GM12878 (cell line): ENCODE results near the gene COL24A1. TPM values are rescaled to one million over a fixed set of nuclear protein-coding genes. Genes with fewer than 3 reads are reported as not detected.

Source experiments
- ATAC-seq: fragments of 200-7000 bp; cut with Tn5 transposase; 3 replicates; pipeline ENCODE4 v1.9.1; 2020; ENCODE audit warnings: mild to moderate bottlenecking, moderate library complexity
- BruUV-seq: library from RNA; stranded (reverse); fragments of 400-500 nt; replicated peaks from 2 replicates; lab custom pipeline; 2021; lab: Mats Ljungman, UMichigan
- CTCF ChIA-PET: fragments of 300-600 bp; sonication (Branson Sonifier 250); formaldehyde crosslinking; extraction: SDS; loops from one replicate; lab custom pipeline; 2021; ENCODE audit warnings: inconsistent platforms; lab: Yijun Ruan, JAX
- POLR2A ChIA-PET: fragments of 350-600 bp; formaldehyde crosslinking; extraction: SDS; loops from one replicate; lab custom pipeline; 2021; ENCODE audit warnings: inconsistent platforms; lab: Charles Lee
- RAD21 ChIA-PET: fragments of 300-600 bp; sonication (Branson Sonifier 250); formaldehyde crosslinking; loops from one replicate; lab custom pipeline; 2023; ENCODE audit warnings: antibody characterized with exemption; ENCODE audit not compliant: unreplicated experiment; lab: Charles Lee
- SMC1A ChIA-PET: fragments of 300-600 bp; sonication (Branson Sonifier 250); formaldehyde crosslinking; loops from one replicate; lab custom pipeline; 2023; ENCODE audit not compliant: unreplicated experiment, uncharacterized antibody; lab: Charles Lee
- DNase-seq: peaks from one replicate; pipeline ENCODE4 v3.0.0-alpha.2; 2011; ENCODE audit warnings: low read depth, low spot score
- FAIRE-seq: peaks from 3 replicates; lab custom pipeline; 2011; peaks lifted over from hg19 to GRCh38; lab: Jason Lieb, UNC
- H2AFZ ChIP-seq: 2 replicates; pipeline ENCODE4 v1.6.0; 2011; ENCODE audit warnings: low read depth, low read length, control low read depth; ENCODE audit not compliant: control insufficient read depth
- H3K27ac ChIP-seq: 2 replicates; pipeline ENCODE4 v1.5.1; 2011; ENCODE audit warnings: control low read depth; ENCODE audit not compliant: control insufficient read depth, insufficient read depth
- H3K27me3 ChIP-seq, 2 experiments: replicated peaks in 1 of 2; 2 replicates each; pipeline versions ENCODE4 v1.6.0 to v1.6.1; 2011; ENCODE audit warnings: low read length in 1 of 2; ENCODE audit not compliant: control insufficient read depth in 2 of 2, insufficient read depth in 2 of 2
- H3K36me3 ChIP-seq, 2 experiments: 2 replicates each; pipeline ENCODE4 v1.5.1; 2011; ENCODE audit warnings: low read length in 1 of 2; ENCODE audit not compliant: control insufficient read depth in 2 of 2, insufficient read depth in 2 of 2
- H3K4me1 ChIP-seq: 2 replicates; pipeline ENCODE4 v1.6.1; 2011; ENCODE audit warnings: mild to moderate bottlenecking, low read length, moderate library complexity, mixed read lengths; ENCODE audit not compliant: control insufficient read depth, insufficient read depth
- H3K4me2 ChIP-seq: 2 replicates; pipeline ENCODE4 v1.6.0; 2011; ENCODE audit warnings: control low read depth; ENCODE audit not compliant: control insufficient read depth, insufficient read depth
- H3K4me3 ChIP-seq: fragments of 200-600 bp; sonication (generic); 2 replicates; pipeline ENCODE4 v1.5.1; 2016
- H3K79me2 ChIP-seq: 2 replicates; pipeline ENCODE4 v1.6.0; 2011; ENCODE audit warnings: low read length; ENCODE audit not compliant: control insufficient read depth, insufficient read depth
- H3K9ac ChIP-seq: 2 replicates; pipeline ENCODE4 v1.8.0; 2011; ENCODE audit warnings: low read length, control low read depth, mixed read lengths; ENCODE audit not compliant: control insufficient read depth, insufficient read depth
- H3K9me3 ChIP-seq: replicated peaks from 3 replicates; pipeline ENCODE4 v1.5.1; 2011; ENCODE audit warnings: mild to moderate bottlenecking, low read length; ENCODE audit not compliant: control insufficient read depth, insufficient read depth
- H4K20me1 ChIP-seq: 2 replicates; pipeline ENCODE4 v1.6.0; 2011; ENCODE audit not compliant: control insufficient read depth, insufficient read depth
- JUNB ChIP-seq: IDR thresholded peaks from 2 replicates; pipeline ENCODE4 v1.6.1; 2016; ENCODE audit warnings: antibody characterized with exemption, mild to moderate bottlenecking
- RUNX3 ChIP-seq: IDR thresholded peaks from 2 replicates; pipeline ENCODE4 v1.6.1; 2012; ENCODE audit warnings: low read length, inconsistent platforms
- SMAD5 ChIP-seq: IDR thresholded peaks from 2 replicates; pipeline ENCODE4 v1.6.1; 2016; ENCODE audit warnings: antibody characterized with exemption, low read depth
- SPI1 ChIP-seq: IDR thresholded peaks from 2 replicates; pipeline ENCODE4 v1.6.1; 2011; ENCODE audit warnings: low read depth, mild to moderate bottlenecking, low read length, moderate library complexity, borderline replicate concordance; ENCODE audit not compliant: insufficient read depth
- SUPT20H ChIP-seq: IDR thresholded peaks from 2 replicates; pipeline ENCODE4 v1.6.1; 2011; ENCODE audit warnings: low read depth, mild to moderate bottlenecking, low read length, moderate library complexity, borderline replicate concordance; ENCODE audit not compliant: control insufficient read depth
- ZNF24 ChIP-seq: fragments of 450-650 bp; IDR thresholded peaks from 2 replicates; pipeline ENCODE4 v1.6.1; 2017; ENCODE audit warnings: antibody characterized with exemption, mild to moderate bottlenecking
- WGBS: methylation state at CpG from one replicate; pipeline ENCODE4 v1.1.6; 2016; ENCODE audit warnings: low lambda C conversion rate; ENCODE audit not compliant: insufficient replicate concordance, insufficient coverage; ENCODE audit errors: missing lambda C conversion rate; 5-methylcytosine and 5-hydroxymethylcytosine counted together
- in situ Hi-C: fragments of 300-500 bp; cut with MboI; formaldehyde crosslinking; loops from 9 replicates; pipeline ENCODE4 v1.14.3; 2018; ENCODE audit warnings: mixed read lengths
- intact Hi-C: fragments of 100-400 bp; cut with micrococcal nuclease; formaldehyde crosslinking; loops from one replicate; pipeline ENCODE4 v1.14.2; 2022; ENCODE audit not compliant: unreplicated experiment
- polyA plus RNA-seq, 11 experiments: library from polyadenylated mRNA; depleted of rRNA in 4 of 11; unstranded in 6 of 11; stranded (reverse) in 5 of 11; fragments of >200 nt; fragmentation: Nextera tagmentation in 4 of 11; fragmentation: Illumina TruSeq in 1 of 11; extraction: Ambion mirVana in 4 of 11; extraction: Trizol in 1 of 11; gene quantifications; 1 replicate in 1 of 11; 2 replicates in 10 of 11; pipeline versions ENCODE4 v1.2.1 to v1.2.3, GENCODE V29; 2011 to 2016; ENCODE audit warnings: inconsistent platforms in 2 of 11, missing spikeins in 2 of 11, low read depth in 1 of 11
- total RNA-seq, 4 experiments: library from RNA; depleted of rRNA in 3 of 4; stranded (reverse); fragments of >200 nt in 3 of 4; fragmentation: Illumina TruSeq in 1 of 4; extraction: Trizol in 1 of 4; gene quantifications; 2 replicates each; pipeline versions ENCODE4 v1.2.1 to v1.2.3, GENCODE V29; 2013 to 2021
- TF ChIP-seq, protein P1 (sequence below): fragments of 450-650 bp; IDR thresholded peaks from 2 replicates; pipeline ENCODE4 v1.6.1; 2017; ENCODE audit warnings: mild to moderate bottlenecking

Gene COL24A1
- total and polyA plus RNA-seq, 10 of the 15 experiments (the other 5 are each of a cell fraction or from before 2014, with no cell fraction given): 0.19 to 4.1 (median 2.0) TPM

DNA sequence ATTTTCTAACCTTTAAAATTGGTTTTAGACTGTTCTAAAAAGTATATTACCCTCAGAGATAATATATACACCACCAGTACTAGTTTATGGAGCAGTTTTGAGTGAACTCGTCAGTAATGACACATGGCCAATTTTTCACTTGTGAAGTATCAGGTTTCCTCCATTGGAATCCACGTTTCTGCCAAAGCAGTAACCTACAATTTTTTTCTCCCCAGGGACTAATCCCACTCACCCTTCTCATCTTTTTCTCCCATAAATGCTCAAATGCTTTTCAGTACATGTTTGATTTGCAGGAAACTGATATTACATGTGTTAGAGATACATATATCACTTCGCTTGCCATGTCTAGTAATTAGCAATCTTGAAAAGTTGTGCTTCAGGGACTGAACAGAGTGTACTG lies 94.1 kb downstream of the COL24A1 start:
- Histone ChIP-seq H3K79me2 (no peaks in the 10 kb centered on the region), H3K4me1 (no peaks in the 10 kb centered on the region), H3K27me3 (no peaks in the 10 kb centered on the region), H3K9me3 (no peaks in the 10 kb centered on the region), H4K20me1 (no peaks in the 10 kb centered on the region), H3K36me3 (no peaks in the 10 kb centered on the region), H3K9ac (no peak overlapping the region), H2AFZ (no peak overlapping the region), H3K4me2 (no peak overlapping the region), H3K4me3 (no peak overlapping the region), H3K27ac (no peak overlapping the region)
- no TSS peak for BruUV-seq
- no peak for DNase-seq
- ChIA-PET SMC1A (interaction anchor here (0.6 kb wide), 1 partner anchor 55 kb away, joined by 4 read pairs; no protein-coding TSS in a partner anchor), CTCF (no interaction called here), POLR2A (no interaction called here), RAD21 (no interaction called here)
- no peak for TF ChIP-seq SUPT20H
- FAIRE-seq: peak; percentile 38
- in situ Hi-C loops (no loop called here), intact Hi-C loops (no loop called here)
- WGBS: 27% methylated on average over 3 of the region's 3 CpGs
- no peak for ATAC-seq

DNA sequence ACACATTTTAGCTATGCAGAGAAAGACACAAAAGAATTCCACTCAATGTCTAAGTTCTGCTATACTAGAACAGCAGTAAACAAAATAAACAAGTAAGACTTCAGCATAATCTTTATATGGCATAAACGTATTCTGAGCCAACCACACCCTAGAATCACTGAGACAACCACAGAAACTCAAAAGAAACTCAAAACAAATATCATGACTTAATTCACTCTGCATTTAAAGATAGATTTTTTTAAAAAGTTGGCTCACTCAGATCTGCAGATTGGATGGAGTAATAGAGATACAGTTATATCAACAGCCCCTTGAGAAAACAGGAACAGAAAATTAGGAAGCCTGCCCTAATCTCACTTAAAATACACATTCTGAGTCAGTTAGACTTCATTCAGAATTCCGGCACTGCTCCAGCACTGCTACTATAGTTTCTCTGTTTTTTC lies 95.0 kb downstream of the COL24A1 start:
- no peak overlapping the region for H3K4me2 ChIP-seq
- H3K36me3 ChIP-seq: no peaks in the 10 kb centered on the region
- H3K79me2 ChIP-seq: no peaks in the 10 kb centered on the region
- no peaks in the 10 kb centered on the region for H4K20me1 ChIP-seq
- in situ Hi-C loops (no loop called here), intact Hi-C loops (no loop called here)
- no peaks in the 10 kb centered on the region for H3K9me3 ChIP-seq
- TF ChIP-seq, protein P1, sequence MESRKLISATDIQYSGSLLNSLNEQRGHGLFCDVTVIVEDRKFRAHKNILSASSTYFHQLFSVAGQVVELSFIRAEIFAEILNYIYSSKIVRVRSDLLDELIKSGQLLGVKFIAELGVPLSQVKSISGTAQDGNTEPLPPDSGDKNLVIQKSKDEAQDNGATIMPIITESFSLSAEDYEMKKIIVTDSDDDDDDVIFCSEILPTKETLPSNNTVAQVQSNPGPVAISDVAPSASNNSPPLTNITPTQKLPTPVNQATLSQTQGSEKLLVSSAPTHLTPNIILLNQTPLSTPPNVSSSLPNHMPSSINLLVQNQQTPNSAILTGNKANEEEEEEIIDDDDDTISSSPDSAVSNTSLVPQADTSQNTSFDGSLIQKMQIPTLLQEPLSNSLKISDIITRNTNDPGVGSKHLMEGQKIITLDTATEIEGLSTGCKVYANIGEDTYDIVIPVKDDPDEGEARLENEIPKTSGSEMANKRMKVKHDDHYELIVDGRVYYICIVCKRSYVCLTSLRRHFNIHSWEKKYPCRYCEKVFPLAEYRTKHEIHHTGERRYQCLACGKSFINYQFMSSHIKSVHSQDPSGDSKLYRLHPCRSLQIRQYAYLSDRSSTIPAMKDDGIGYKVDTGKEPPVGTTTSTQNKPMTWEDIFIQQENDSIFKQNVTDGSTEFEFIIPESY: no peak
- TF ChIP-seq RUNX3 (peak; percentile 29; the same call in 1 of the 2 replicates), SMAD5 (no peak), SPI1 (peak; percentile 62; the same call in 1 of the 2 replicates), ZNF24 (no peak), JUNB (peak; percentile 22; the same call in 1 of the 2 replicates)
- no peaks in the 10 kb centered on the region for H3K4me1 ChIP-seq
- POLR2A ChIA-PET: no interaction called here
- H3K27ac ChIP-seq: no peak overlapping the region
- RAD21 ChIA-PET: no interaction called here
- CTCF ChIA-PET: no interaction called here
- DNase-seq: no peak
- H2AFZ ChIP-seq: no peak overlapping the region
- SMC1A ChIA-PET: interaction anchor here (0.6 kb wide), 1 partner anchor 56 kb away, joined by 4 read pairs; no protein-coding TSS in a partner anchor
- ATAC-seq: peak; percentile 61
- no peak for FAIRE-seq
- no TSS peak for BruUV-seq
- WGBS: 38% methylated on average over 2 of the region's 2 CpGs
- H3K27me3 ChIP-seq: no peaks in the 10 kb centered on the region
- no peak overlapping the region for H3K4me3 ChIP-seq
- H3K9ac ChIP-seq: no peak overlapping the region
